Body of pancreas (tissue), 4 donors: ENCODE measurements around the gene APPL1.

ENCODE experiments used
- POLR2A ChIP-seq, 3 donors: fragments of 450-650 bp; IDR thresholded peaks; one replicate each; pipeline ENCODE4 v1.6.1; 2016; ENCODE audit warnings: antibody characterized with exemption in 3 of 3, mild to moderate bottlenecking in 2 of 3
- TF ChIP-seq, protein P1 (sequence below), 7 experiments: fragments of 450-650 bp in 4 of 7; fragments of 200-600 bp in 3 of 7; sonication (generic) in 3 of 7; IDR thresholded peaks; one replicate each; pipeline ENCODE4 v1.5.1; 2016 to 2019; ENCODE audit warnings: antibody characterized with exemption in 7 of 7

GRCh38 chr3:57309769-57310360 is 82.3 kb downstream of the APPL1 start:
- TF ChIP-seq, protein P1, sequence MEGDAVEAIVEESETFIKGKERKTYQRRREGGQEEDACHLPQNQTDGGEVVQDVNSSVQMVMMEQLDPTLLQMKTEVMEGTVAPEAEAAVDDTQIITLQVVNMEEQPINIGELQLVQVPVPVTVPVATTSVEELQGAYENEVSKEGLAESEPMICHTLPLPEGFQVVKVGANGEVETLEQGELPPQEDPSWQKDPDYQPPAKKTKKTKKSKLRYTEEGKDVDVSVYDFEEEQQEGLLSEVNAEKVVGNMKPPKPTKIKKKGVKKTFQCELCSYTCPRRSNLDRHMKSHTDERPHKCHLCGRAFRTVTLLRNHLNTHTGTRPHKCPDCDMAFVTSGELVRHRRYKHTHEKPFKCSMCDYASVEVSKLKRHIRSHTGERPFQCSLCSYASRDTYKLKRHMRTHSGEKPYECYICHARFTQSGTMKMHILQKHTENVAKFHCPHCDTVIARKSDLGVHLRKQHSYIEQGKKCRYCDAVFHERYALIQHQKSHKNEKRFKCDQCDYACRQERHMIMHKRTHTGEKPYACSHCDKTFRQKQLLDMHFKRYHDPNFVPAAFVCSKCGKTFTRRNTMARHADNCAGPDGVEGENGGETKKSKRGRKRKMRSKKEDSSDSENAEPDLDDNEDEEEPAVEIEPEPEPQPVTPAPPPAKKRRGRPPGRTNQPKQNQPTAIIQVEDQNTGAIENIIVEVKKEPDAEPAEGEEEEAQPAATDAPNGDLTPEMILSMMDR (IDR thresholded peaks at IDR 0.05) = no peak
- TF ChIP-seq POLR2A (IDR thresholded peaks at IDR 0.05) = no peak
